GM12878 (cell line): ENCODE results near the gene BBS1. TPM values are rescaled to one million over a fixed set of nuclear protein-coding genes. Genes with fewer than 3 reads are reported as not detected.

Experiments used
- ATAC-seq: fragments of 200-7000 bp; cut with Tn5 transposase; 3 replicates; pipeline ENCODE4 v1.9.1; 2020; ENCODE audit warnings: mild to moderate bottlenecking, moderate library complexity
- BruUV-seq: library from RNA; stranded (reverse); fragments of 400-500 nt; replicated peaks from 2 replicates; lab custom pipeline; 2021; lab: Mats Ljungman, UMichigan
- CTCF ChIA-PET: fragments of 300-600 bp; sonication (Branson Sonifier 250); formaldehyde crosslinking; extraction: SDS; loops from one replicate; lab custom pipeline; 2021; ENCODE audit warnings: inconsistent platforms; lab: Yijun Ruan, JAX
- POLR2A ChIA-PET: fragments of 350-600 bp; formaldehyde crosslinking; extraction: SDS; loops from one replicate; lab custom pipeline; 2021; ENCODE audit warnings: inconsistent platforms; lab: Charles Lee
- RAD21 ChIA-PET: fragments of 300-600 bp; sonication (Branson Sonifier 250); formaldehyde crosslinking; loops from one replicate; lab custom pipeline; 2023; ENCODE audit warnings: antibody characterized with exemption; ENCODE audit not compliant: unreplicated experiment; lab: Charles Lee
- SMC1A ChIA-PET: fragments of 300-600 bp; sonication (Branson Sonifier 250); formaldehyde crosslinking; loops from one replicate; lab custom pipeline; 2023; ENCODE audit not compliant: unreplicated experiment, uncharacterized antibody; lab: Charles Lee
- DNase-seq: peaks from one replicate; pipeline ENCODE4 v3.0.0-alpha.2; 2011; ENCODE audit warnings: low read depth, low spot score
- FAIRE-seq: peaks from 3 replicates; lab custom pipeline; 2011; peaks lifted over from hg19 to GRCh38; lab: Jason Lieb, UNC
- H2AFZ ChIP-seq: 2 replicates; pipeline ENCODE4 v1.6.0; 2011; ENCODE audit warnings: low read depth, low read length, control low read depth; ENCODE audit not compliant: control insufficient read depth
- H3K27ac ChIP-seq: 2 replicates; pipeline ENCODE4 v1.5.1; 2011; ENCODE audit warnings: control low read depth; ENCODE audit not compliant: control insufficient read depth, insufficient read depth
- H3K27me3 ChIP-seq, 2 experiments: replicated peaks in 1 of 2; 2 replicates each; pipeline versions ENCODE4 v1.6.0 to v1.6.1; 2011; ENCODE audit warnings: low read length in 1 of 2; ENCODE audit not compliant: control insufficient read depth in 2 of 2, insufficient read depth in 2 of 2
- H3K36me3 ChIP-seq, 2 experiments: 2 replicates each; pipeline ENCODE4 v1.5.1; 2011; ENCODE audit warnings: low read length in 1 of 2; ENCODE audit not compliant: control insufficient read depth in 2 of 2, insufficient read depth in 2 of 2
- H3K4me1 ChIP-seq: 2 replicates; pipeline ENCODE4 v1.6.1; 2011; ENCODE audit warnings: mild to moderate bottlenecking, low read length, moderate library complexity, mixed read lengths; ENCODE audit not compliant: control insufficient read depth, insufficient read depth
- H3K4me2 ChIP-seq: 2 replicates; pipeline ENCODE4 v1.6.0; 2011; ENCODE audit warnings: control low read depth; ENCODE audit not compliant: control insufficient read depth, insufficient read depth
- H3K4me3 ChIP-seq: fragments of 200-600 bp; sonication (generic); 2 replicates; pipeline ENCODE4 v1.5.1; 2016
- H3K79me2 ChIP-seq: 2 replicates; pipeline ENCODE4 v1.6.0; 2011; ENCODE audit warnings: low read length; ENCODE audit not compliant: control insufficient read depth, insufficient read depth
- H3K9ac ChIP-seq: 2 replicates; pipeline ENCODE4 v1.8.0; 2011; ENCODE audit warnings: low read length, control low read depth, mixed read lengths; ENCODE audit not compliant: control insufficient read depth, insufficient read depth
- H3K9me3 ChIP-seq: replicated peaks from 3 replicates; pipeline ENCODE4 v1.5.1; 2011; ENCODE audit warnings: mild to moderate bottlenecking, low read length; ENCODE audit not compliant: control insufficient read depth, insufficient read depth
- H4K20me1 ChIP-seq: 2 replicates; pipeline ENCODE4 v1.6.0; 2011; ENCODE audit not compliant: control insufficient read depth, insufficient read depth
- ATF7 ChIP-seq: fragments of 450-650 bp; IDR thresholded peaks from 2 replicates; pipeline ENCODE4 v1.6.1; 2016; ENCODE audit warnings: low read depth, mild to moderate bottlenecking
- MYC ChIP-seq: IDR thresholded peaks from 2 replicates; pipeline ENCODE4 v1.6.1; 2011; ENCODE audit warnings: mild to moderate bottlenecking, low read length, moderate library complexity, inconsistent platforms; ENCODE audit not compliant: insufficient read depth, insufficient replicate concordance, insufficient read length, severe bottlenecking
- RCOR1 ChIP-seq: conservative IDR thresholded peaks from 2 replicates; pipeline ENCODE4 v1.6.1; 2012; ENCODE audit warnings: low read depth, low read length, improper control_type of control experiment
- SMAD1 ChIP-seq: fragments of 450-650 bp; IDR thresholded peaks from 2 replicates; pipeline ENCODE4 v1.6.1; 2018; ENCODE audit warnings: mild to moderate bottlenecking, low read depth; ENCODE audit not compliant: partially characterized antibody
- ZBTB4 ChIP-seq: fragments of 450-650 bp; formaldehyde crosslinking; IDR thresholded peaks from 2 replicates; pipeline ENCODE4 v1.4.0; 2022; ENCODE audit warnings: mild to moderate bottlenecking, moderate library complexity
- WGBS: methylation state at CpG from one replicate; pipeline ENCODE4 v1.1.6; 2016; ENCODE audit warnings: low lambda C conversion rate; ENCODE audit not compliant: insufficient replicate concordance, insufficient coverage; ENCODE audit errors: missing lambda C conversion rate; 5-methylcytosine and 5-hydroxymethylcytosine counted together
- in situ Hi-C: fragments of 300-500 bp; cut with MboI; formaldehyde crosslinking; loops from 9 replicates; pipeline ENCODE4 v1.14.3; 2018; ENCODE audit warnings: mixed read lengths
- intact Hi-C: fragments of 100-400 bp; cut with micrococcal nuclease; formaldehyde crosslinking; loops from one replicate; pipeline ENCODE4 v1.14.2; 2022; ENCODE audit not compliant: unreplicated experiment
- polyA plus RNA-seq, 11 experiments: library from polyadenylated mRNA; depleted of rRNA in 4 of 11; unstranded in 6 of 11; stranded (reverse) in 5 of 11; fragments of >200 nt; fragmentation: Nextera tagmentation in 4 of 11; fragmentation: Illumina TruSeq in 1 of 11; extraction: Ambion mirVana in 4 of 11; extraction: Trizol in 1 of 11; gene quantifications; 1 replicate in 1 of 11; 2 replicates in 10 of 11; pipeline versions ENCODE4 v1.2.1 to v1.2.3, GENCODE V29; 2011 to 2016; ENCODE audit warnings: inconsistent platforms in 2 of 11, missing spikeins in 2 of 11, low read depth in 1 of 11
- total RNA-seq, 4 experiments: library from RNA; depleted of rRNA in 3 of 4; stranded (reverse); fragments of >200 nt in 3 of 4; fragmentation: Illumina TruSeq in 1 of 4; extraction: Trizol in 1 of 4; gene quantifications; 2 replicates each; pipeline versions ENCODE4 v1.2.1 to v1.2.3, GENCODE V29; 2013 to 2021

The BBS1 gene
- total and polyA plus RNA-seq, 10 of the 15 experiments (the other 5 are each of a cell fraction or from before 2014, with no cell fraction given) = 2.5 to 14.7 (median 8.7) TPM

GRCh38 chr11:66561975-66562248, 51.5 kb downstream of the BBS1 start (continued):
- TF ChIP-seq ZBTB4 (CRISPR knock-in tag) = no peak

- Histone ChIP-seq H3K4me1 (no peaks in the 10 kb centered on the region), H3K79me2 (no peaks in the 10 kb centered on the region), H3K27ac (no peak overlapping the region), H3K4me3 (no peak overlapping the region), H3K9me3 (no peaks in the 10 kb centered on the region), H3K9ac (no peak overlapping the region), H3K27me3 (peaks cover 0 to 1% of the 10 kb centered on the region in 2 experiments; a peak in 2 of 4 replicates), H3K4me2 (no peak overlapping the region), H2AFZ (no peak overlapping the region), H4K20me1 (no peaks in the 10 kb centered on the region), H3K36me3 (no peaks in the 10 kb centered on the region)
- no TSS peak for BruUV-seq
- FAIRE-seq (no peak), DNase-seq (no peak), ATAC-seq (no peak)
- WGBS = 19% methylated on average over 2 of the region's 2 CpGs
- intact Hi-C loops (no loop called here), in situ Hi-C loops (no loop called here)
- ChIA-PET RAD21 (interaction anchor here (1.0 kb wide), 1 partner anchor 116 kb away, joined by 3 read pairs; no protein-coding TSS in a partner anchor), POLR2A (no interaction called here), SMC1A (no interaction called here), CTCF (interaction anchor here (0.9 kb wide), 1 partner anchor 17 kb away, joined by 3 read pairs; the partner anchor contains the start of gene ZDHHC24)
- no peak for TF ChIP-seq RCOR1
- no peak for TF ChIP-seq ATF7
- no peak for TF ChIP-seq SMAD1
- no peak for TF ChIP-seq MYC
Measured at GRCh38 chr11:66562275-66562674, 51.8 kb downstream of the BBS1 start.
